Spleen (tissue), 11 donors: ENCODE measurements around the gene BRD3OS. TPM values are rescaled to one million over a fixed set of nuclear protein-coding genes. Genes with fewer than 3 reads are reported as not detected.
A peak's percentile ranks its signal among the peaks of the same experiment; 100 is the strongest.

Experiments
- DNase-seq: peaks from one replicate; pipeline ENCODE4 v3.0.0-alpha.2; 2020
- H3K27ac ChIP-seq, 8 donors: fragments of 200-600 bp; sonication (generic) in 7 of 8; 1 replicate in 4 of 8; 2 replicates in 4 of 8; pipeline versions ENCODE4 v1.5.0 to v1.8.0; 2016 to 2021; ENCODE audit warnings: inconsistent platforms in 4 of 8, mild to moderate bottlenecking in 4 of 8, moderate library complexity in 1 of 8
- H3K27me3 ChIP-seq, 7 donors: fragments of 200-600 bp; sonication (generic) in 6 of 7; replicated peaks in 1 of 7; 1 replicate in 4 of 7; 2 replicates in 3 of 7; pipeline versions ENCODE4 v1.5.0 to v1.8.0; 2016 to 2021; ENCODE audit warnings: inconsistent platforms in 3 of 7, mild to moderate bottlenecking in 1 of 7
- H3K36me3 ChIP-seq, 6 donors: fragments of 200-600 bp; sonication (generic) in 5 of 6; 1 replicate in 4 of 6; 2 replicates in 2 of 6; pipeline versions ENCODE4 v1.5.0 to v1.8.0; 2016 to 2021; ENCODE audit warnings: inconsistent platforms in 2 of 6
- H3K4me1 ChIP-seq, 6 donors: fragments of 200-600 bp; sonication (generic) in 5 of 6; 1 replicate in 3 of 6; 2 replicates in 3 of 6; pipeline versions ENCODE4 v1.5.0 to v1.8.0; 2016 to 2021; ENCODE audit warnings: inconsistent platforms in 3 of 6
- H3K4me3 ChIP-seq, 8 donors: fragments of 200-600 bp; sonication (generic) in 7 of 8; 1 replicate in 4 of 8; 2 replicates in 4 of 8; pipeline versions ENCODE4 v1.5.0 to v1.8.0; 2016 to 2021; ENCODE audit warnings: inconsistent platforms in 4 of 8, mild to moderate bottlenecking in 4 of 8, moderate library complexity in 2 of 8
- H3K9me3 ChIP-seq, 8 donors: fragments of 200-600 bp; sonication (generic) in 7 of 8; 1 replicate in 4 of 8; 2 replicates in 4 of 8; pipeline versions ENCODE4 v1.5.0 to v1.8.0; 2016 to 2021; ENCODE audit warnings: inconsistent platforms in 4 of 8
- POLR2A ChIP-seq, 3 donors: fragments of 450-650 bp; IDR thresholded peaks; one replicate each; pipeline ENCODE4 v1.5.1; 2017; ENCODE audit warnings: antibody characterized with exemption in 3 of 3, mild to moderate bottlenecking in 1 of 3
- POLR2AphosphoS5 ChIP-seq, 3 donors: sonication (generic); formaldehyde crosslinking; IDR thresholded peaks; one replicate each; pipeline ENCODE4 v1.5.1; 2017; ENCODE audit warnings: antibody characterized with exemption in 3 of 3
- WGBS, 5 donors: extraction: QIAGEN DNeasy Blood & Tissue Kit in 3 of 5; methylation state at CpG; one replicate each; pipeline versions ENCODE4 v1.1.5 to v1.1.7; 2013 to 2018; 5-methylcytosine and 5-hydroxymethylcytosine counted together
- intact Hi-C: fragments of 100-400 bp; cut with DNase I; formaldehyde crosslinking; loops from one replicate; pipeline ENCODE4 v1.15.0; 2023; ENCODE audit warnings: low total_unique reads
- polyA plus RNA-seq, 3 donors: library from polyadenylated mRNA; stranded (reverse); fragments of 200-250 nt; gene quantifications; one replicate each; pipeline ENCODE4 v1.2.1, GENCODE V29; 2013
- total RNA-seq, 7 donors: library from RNA; depleted of rRNA in 3 of 7; stranded (reverse); fragments of >200 nt in 3 of 7; fragmentation: NEBNext Ultra II Directional in 4 of 7; extraction: Animal tissue kit (Norgen Biotek cat#: 25700) in 4 of 7; gene quantifications; one replicate each; pipeline versions ENCODE4 v1.1.0 to v1.2.1, GENCODE V29; 2016 to 2021
- TF ChIP-seq, protein P1 (sequence below), 11 experiments: fragments of 200-600 bp in 7 of 11; fragments of 450-650 bp in 4 of 11; sonication (generic) in 4 of 11; IDR thresholded peaks in 8 of 11; conservative IDR thresholded peaks in 3 of 11; 1 replicate in 7 of 11; 2 replicates in 4 of 11; pipeline versions ENCODE4 v1.4.0 to v1.8.0; 2016 to 2021; ENCODE audit warnings: antibody characterized with exemption in 11 of 11, inconsistent platforms in 4 of 11, mild to moderate bottlenecking in 1 of 11
- donor health status: healthy with polysubstance abuse.
- donor health status: DM: no; HTN: no; CAD: no; lungs with moderate emphysema.
- donor health status: DM: no; HTN: no; CAD: no.
- donor health status: Bipolar disorder and iron deficiency.
- donor health status: healthy.
- donor health status: DM: no; HTN: no; CAD: no.
- donor health status: DM: yes; HTN: yes; CAD: no.

The BRD3OS gene
- total and polyA plus RNA-seq, 10 donors, result 6.9 to 13.2 (median 10.7) TPM

DNA sequence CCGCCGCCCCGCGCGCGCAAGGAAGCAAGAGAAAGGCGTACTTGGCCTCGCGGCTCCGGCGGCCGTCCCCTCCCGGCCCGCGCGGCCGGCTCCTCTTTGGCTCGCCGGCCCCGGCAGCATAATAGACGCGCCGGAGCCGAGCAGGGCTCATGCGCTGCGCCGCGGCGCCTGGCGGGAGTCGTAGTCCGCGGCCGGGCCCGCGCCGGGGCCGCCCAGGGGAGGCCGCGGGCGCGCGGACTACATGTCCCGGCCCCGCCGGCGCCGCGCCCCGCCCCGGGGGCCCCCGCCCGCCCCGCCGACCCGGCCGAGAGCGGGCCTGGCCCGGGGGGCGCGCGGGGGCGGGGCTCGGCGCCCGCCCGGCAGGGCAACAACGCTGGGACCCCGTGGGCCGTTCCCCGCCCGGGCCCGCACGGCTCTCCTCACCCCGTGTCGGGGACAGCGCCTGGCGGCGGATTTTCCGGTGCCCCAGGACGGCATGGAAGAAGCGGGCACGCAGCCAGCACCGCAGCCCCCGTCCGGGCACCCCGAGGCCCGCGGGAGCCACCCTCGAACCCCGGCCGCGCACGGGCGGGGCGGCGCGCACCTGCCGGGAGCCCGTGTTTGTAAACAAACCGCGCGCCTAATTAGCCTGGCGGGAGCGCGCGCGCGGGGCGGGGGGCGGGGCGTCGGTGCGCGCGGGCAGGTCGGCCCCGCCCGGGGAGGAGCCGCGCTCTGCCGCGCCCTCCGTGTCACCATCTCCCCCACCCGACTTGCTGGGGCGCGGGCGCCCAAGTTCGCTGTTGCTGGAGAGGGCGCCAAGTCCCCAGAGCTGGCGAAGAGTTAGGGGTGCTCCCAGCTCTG is 42.8 kb downstream of the BRD3OS start, which contains the start of gene BRD3:
BRD3 (minus strand) TSS at position 123 of the 840 bp plus-strand sequence. CDS start 14,549 bp downstream, outside the sequence.
- Histone ChIP-seq H3K36me3 (peaks cover 0 to 8% (median 0%) of the 10 kb centered on the region in 6 donors), H3K4me3 (peak within 1 kb of the TSS; percentile 56 to 94 (median 78)), H3K4me1 (peaks cover 10 to 51% (median 44%) of the 10 kb centered on the region in 6 donors), H3K27me3 (peaks cover 0 to 37% (median 8%) of the 10 kb centered on the region in 7 donors), H3K27ac (peak within 1 kb of the TSS; percentile 95 to 100 (median 99)), H3K9me3 (no peaks in the 10 kb centered on the region)
- 0% methylated on average over 2 to 131 of the region's 131 CpGs for WGBS, 5 donors
- TF ChIP-seq, protein P1, sequence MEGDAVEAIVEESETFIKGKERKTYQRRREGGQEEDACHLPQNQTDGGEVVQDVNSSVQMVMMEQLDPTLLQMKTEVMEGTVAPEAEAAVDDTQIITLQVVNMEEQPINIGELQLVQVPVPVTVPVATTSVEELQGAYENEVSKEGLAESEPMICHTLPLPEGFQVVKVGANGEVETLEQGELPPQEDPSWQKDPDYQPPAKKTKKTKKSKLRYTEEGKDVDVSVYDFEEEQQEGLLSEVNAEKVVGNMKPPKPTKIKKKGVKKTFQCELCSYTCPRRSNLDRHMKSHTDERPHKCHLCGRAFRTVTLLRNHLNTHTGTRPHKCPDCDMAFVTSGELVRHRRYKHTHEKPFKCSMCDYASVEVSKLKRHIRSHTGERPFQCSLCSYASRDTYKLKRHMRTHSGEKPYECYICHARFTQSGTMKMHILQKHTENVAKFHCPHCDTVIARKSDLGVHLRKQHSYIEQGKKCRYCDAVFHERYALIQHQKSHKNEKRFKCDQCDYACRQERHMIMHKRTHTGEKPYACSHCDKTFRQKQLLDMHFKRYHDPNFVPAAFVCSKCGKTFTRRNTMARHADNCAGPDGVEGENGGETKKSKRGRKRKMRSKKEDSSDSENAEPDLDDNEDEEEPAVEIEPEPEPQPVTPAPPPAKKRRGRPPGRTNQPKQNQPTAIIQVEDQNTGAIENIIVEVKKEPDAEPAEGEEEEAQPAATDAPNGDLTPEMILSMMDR (IDR thresholded peaks at IDR 0.05 in 8 of 11, conservative IDR thresholded peaks at IDR 0.05 in 3 of 11), result no peak
- peak; percentile 82 to 90 (median 89) for TF ChIP-seq POLR2AphosphoS5 (IDR thresholded peaks at IDR 0.05)
- TF ChIP-seq POLR2A (IDR thresholded peaks at IDR 0.05), result peak in 1 of 3 donors; percentile 61
- intact Hi-C loops, result loop anchor here (10.0 kb wide), 1 partner anchor 67 kb away; the partner anchor contains the start of gene WDR5
- peak; percentile 96 for DNase-seq

DNA sequence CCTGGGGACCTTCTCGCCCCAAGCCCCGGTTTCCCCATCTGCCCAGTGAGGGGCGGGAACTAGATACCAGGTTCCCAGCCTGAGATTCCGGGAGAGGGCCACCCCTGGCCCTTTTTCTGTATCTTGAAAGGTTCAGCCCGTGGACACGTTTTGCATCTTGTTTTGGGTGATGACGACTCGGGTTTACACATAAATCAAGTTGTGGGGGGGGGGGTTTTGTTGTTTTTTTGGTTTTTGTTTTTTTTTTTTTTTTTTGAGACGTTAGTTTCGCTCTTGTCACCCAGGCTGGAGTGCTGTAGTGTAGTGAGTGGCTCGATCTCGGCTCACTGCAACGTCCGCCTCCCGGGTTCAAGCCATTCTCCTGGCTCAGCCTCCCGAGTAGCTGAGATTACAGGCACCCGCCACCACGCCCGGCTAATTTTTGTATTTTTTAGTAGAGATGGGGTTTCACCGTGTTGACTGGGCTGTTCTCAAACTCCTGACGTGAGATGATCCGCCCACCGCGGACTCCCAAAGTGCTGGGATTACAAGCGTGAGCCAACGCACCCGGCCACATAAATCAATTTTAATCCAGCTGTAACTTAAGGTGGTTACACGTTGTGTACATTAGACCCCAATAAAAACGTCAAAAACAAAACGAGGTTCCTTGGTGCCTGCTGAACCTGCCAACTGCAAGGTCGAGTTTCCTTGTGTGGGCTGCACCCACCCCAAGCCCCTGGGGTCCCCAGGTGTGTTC is 43.6 kb downstream of the BRD3OS start:
- 16 to 30% (median 20%) methylated on average over 28 to 31 of the region's 31 CpGs for WGBS, 5 donors
- H3K9me3 ChIP-seq, result no peaks in the 10 kb centered on the region
- H3K4me3 ChIP-seq, result peak overlapping the region; percentile 52 to 94 (median 78)
- H3K36me3 ChIP-seq, result peaks cover 0 to under 1% (median 0%) of the 10 kb centered on the region in 6 donors
- H3K27ac ChIP-seq, result peak overlapping the region; percentile 95 to 100 (median 99)
- peaks cover 0 to 37% (median 8%) of the 10 kb centered on the region in 7 donors for H3K27me3 ChIP-seq
- intact Hi-C loops, result loop anchor here (10.0 kb wide), 1 partner anchor 66 kb away; the partner anchor contains the start of gene WDR5
- peaks cover 10 to 43% (median 36%) of the 10 kb centered on the region in 6 donors for H3K4me1 ChIP-seq
- TF ChIP-seq POLR2A (IDR thresholded peaks at IDR 0.05) (no peak), POLR2AphosphoS5 (IDR thresholded peaks at IDR 0.05) (no peak)
- TF ChIP-seq, protein P1 (IDR thresholded peaks at IDR 0.05 in 8 of 11, conservative IDR thresholded peaks at IDR 0.05 in 3 of 11), result no peak
- peak; percentile 79 for DNase-seq

DNA sequence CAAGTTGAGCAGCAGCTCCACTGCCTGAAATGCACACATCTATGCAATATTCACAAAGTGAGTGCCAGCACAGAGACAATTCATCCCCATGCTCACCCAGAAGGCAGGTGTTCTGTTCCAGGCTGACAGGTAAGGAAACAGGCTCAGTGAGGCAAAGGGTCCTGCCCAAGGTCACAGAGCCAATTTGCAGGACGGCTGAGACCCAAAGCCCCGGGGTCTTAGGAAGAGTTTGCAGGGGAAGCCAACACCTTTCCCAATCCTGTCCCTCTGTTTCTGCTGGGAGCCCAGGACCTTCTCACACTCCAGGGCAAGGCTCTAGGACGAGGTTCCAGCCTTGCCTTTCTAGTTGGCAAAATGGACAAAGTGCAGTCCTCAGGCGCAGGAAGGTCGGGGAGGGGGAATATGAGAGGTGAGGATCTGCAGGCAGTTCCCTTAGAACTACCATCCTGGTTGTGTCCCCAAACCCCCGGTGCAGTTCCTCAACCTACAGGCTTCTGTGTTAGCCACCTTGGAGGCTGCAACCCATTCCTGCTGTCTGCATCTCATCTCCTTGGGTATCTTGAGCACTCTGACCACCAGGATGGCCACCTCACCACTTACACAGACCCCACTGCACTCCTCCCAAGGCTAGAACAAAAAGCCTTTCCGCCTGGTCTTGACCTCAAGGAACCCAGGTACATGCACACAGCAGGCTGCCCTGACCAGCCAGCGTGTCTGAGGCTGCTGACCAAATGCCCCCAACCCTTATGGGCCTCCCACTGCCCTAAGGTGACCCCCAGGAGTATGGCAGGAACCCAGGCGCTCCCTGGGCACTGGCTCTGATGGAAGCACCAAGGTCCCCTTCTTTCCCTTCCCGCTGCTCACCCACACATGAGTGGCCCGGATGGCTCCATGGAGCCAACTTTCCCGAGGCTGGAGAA is 44.5 kb downstream of the BRD3OS start:
- intact Hi-C loops, result loop anchor here (10.0 kb wide), 1 partner anchor 65 kb away; the partner anchor contains the start of gene WDR5
- DNase-seq, result peak; percentile 76
- H3K9me3 ChIP-seq, result no peaks in the 10 kb centered on the region
- WGBS, 5 donors, result 70 to 82% (median 74%) methylated on average over 12 of the region's 12 CpGs
- H3K36me3 ChIP-seq, result no peaks in the 10 kb centered on the region
- H3K27me3 ChIP-seq, result peaks cover 0 to 37% (median 8%) of the 10 kb centered on the region in 7 donors
- peaks cover 10 to 34% (median 28%) of the 10 kb centered on the region in 6 donors for H3K4me1 ChIP-seq
- TF ChIP-seq, protein P1 (IDR thresholded peaks at IDR 0.05 in 8 of 11, conservative IDR thresholded peaks at IDR 0.05 in 3 of 11), result no peak
- TF ChIP-seq POLR2AphosphoS5 (IDR thresholded peaks at IDR 0.05) (no peak), POLR2A (IDR thresholded peaks at IDR 0.05) (no peak)
- no peak overlapping the region for H3K27ac ChIP-seq
- H3K4me3 ChIP-seq, result peak overlapping the region in 3 of 8 donors; percentile 72 to 94 (median 81)
